Osteoblast (primary cell): ENCODE data around the gene APH1A. TPM values are rescaled to one million over a fixed set of nuclear protein-coding genes. Genes with fewer than 3 reads are reported as not detected.

Experiments
- DNase-seq: peaks from one replicate; pipeline ENCODE4 v3.0.0; 2011; ENCODE audit warnings: low spot score, mixed read lengths; ENCODE audit not compliant: insufficient read length; ENCODE audit errors: missing footprints
- H2AFZ ChIP-seq: 2 replicates; pipeline ENCODE4 v1.6.0; 2011; ENCODE audit warnings: mild to moderate bottlenecking, low read length
- H3K27ac ChIP-seq: 2 replicates; pipeline ENCODE4 v1.5.1; 2011; ENCODE audit warnings: mild to moderate bottlenecking, low read depth, low read length, moderate library complexity
- H3K27me3 ChIP-seq: 2 replicates; pipeline ENCODE4 v1.6.0; 2012; ENCODE audit warnings: mild to moderate bottlenecking, control low read depth, inconsistent platforms, low read length, moderate library complexity; ENCODE audit not compliant: insufficient read depth
- H3K36me3 ChIP-seq: 2 replicates; pipeline ENCODE4 v1.5.1; 2011; ENCODE audit warnings: mild to moderate bottlenecking, low read length, control low read depth, moderate library complexity; ENCODE audit not compliant: insufficient read depth
- H3K4me1 ChIP-seq: 2 replicates; pipeline ENCODE4 v1.5.1; 2011; ENCODE audit warnings: mild to moderate bottlenecking, low read length, control low read depth, moderate library complexity; ENCODE audit not compliant: insufficient read depth
- H3K4me2 ChIP-seq: 2 replicates; pipeline ENCODE4 v1.6.0; 2011; ENCODE audit warnings: mild to moderate bottlenecking, low read length; ENCODE audit not compliant: insufficient read depth
- H3K4me3 ChIP-seq: fragments of 200-600 bp; sonication (generic); 3 replicates; pipeline ENCODE4 v1.5.1; 2012; ENCODE audit warnings: mild to moderate bottlenecking, low read length, inconsistent platforms; ENCODE audit not compliant: insufficient read depth
- H3K79me2 ChIP-seq: 2 replicates; pipeline ENCODE4 v1.6.0; 2012; ENCODE audit warnings: mild to moderate bottlenecking, low read length, control low read depth, inconsistent platforms; ENCODE audit not compliant: insufficient read depth
- H3K9me3 ChIP-seq: 2 replicates; pipeline ENCODE4 v1.5.1; 2011; ENCODE audit warnings: low read depth, low read length, control low read depth
- H4K20me1 ChIP-seq: 2 replicates; pipeline ENCODE4 v1.6.0; 2012; ENCODE audit warnings: mild to moderate bottlenecking, low read length, control low read depth; ENCODE audit not compliant: insufficient read depth
- total RNA-seq: library from RNA; depleted of rRNA; stranded (reverse); fragments of >200 nt; gene quantifications from 2 replicates; pipeline ENCODE4 v1.2.3, GENCODE V29; 2012
- TF ChIP-seq, protein P1 (sequence below): IDR thresholded peaks from 2 replicates; pipeline ENCODE4 v1.5.1; 2011; ENCODE audit warnings: mild to moderate bottlenecking, low read depth, low read length, moderate library complexity; ENCODE audit errors: extremely low read depth

Gene APH1A
- total RNA-seq, 1 donor = 118 TPM

DNA sequence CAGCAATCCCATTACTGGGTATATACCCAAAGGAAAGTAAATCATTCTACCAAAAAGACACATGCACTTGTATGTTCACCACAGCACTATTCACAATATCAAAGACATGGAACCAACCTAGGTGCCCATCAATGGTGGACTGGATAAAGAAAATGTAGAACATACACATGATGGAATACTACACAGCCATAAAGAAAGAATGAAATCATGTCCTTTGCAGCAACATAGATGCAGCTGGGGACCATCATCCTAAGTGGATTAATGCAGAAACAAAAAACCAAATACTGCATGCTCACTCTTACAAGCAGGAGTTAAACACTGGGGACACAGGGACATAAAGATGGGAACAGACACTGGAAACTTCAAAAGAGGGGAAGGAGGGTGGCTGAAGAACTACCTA, 41.6 kb downstream of the APH1A start:
- H3K27ac ChIP-seq = no peak overlapping the region
- no peak overlapping the region for H3K4me2 ChIP-seq
- peaks cover 14% of the 10 kb centered on the region for H3K79me2 ChIP-seq
- no peaks in the 10 kb centered on the region for H3K4me1 ChIP-seq
- DNase-seq = no peak
- TF ChIP-seq, protein P1, sequence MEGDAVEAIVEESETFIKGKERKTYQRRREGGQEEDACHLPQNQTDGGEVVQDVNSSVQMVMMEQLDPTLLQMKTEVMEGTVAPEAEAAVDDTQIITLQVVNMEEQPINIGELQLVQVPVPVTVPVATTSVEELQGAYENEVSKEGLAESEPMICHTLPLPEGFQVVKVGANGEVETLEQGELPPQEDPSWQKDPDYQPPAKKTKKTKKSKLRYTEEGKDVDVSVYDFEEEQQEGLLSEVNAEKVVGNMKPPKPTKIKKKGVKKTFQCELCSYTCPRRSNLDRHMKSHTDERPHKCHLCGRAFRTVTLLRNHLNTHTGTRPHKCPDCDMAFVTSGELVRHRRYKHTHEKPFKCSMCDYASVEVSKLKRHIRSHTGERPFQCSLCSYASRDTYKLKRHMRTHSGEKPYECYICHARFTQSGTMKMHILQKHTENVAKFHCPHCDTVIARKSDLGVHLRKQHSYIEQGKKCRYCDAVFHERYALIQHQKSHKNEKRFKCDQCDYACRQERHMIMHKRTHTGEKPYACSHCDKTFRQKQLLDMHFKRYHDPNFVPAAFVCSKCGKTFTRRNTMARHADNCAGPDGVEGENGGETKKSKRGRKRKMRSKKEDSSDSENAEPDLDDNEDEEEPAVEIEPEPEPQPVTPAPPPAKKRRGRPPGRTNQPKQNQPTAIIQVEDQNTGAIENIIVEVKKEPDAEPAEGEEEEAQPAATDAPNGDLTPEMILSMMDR = no peak
- H2AFZ ChIP-seq = no peak overlapping the region
- H3K27me3 ChIP-seq = no peaks in the 10 kb centered on the region
- H3K4me3 ChIP-seq = no peak overlapping the region
- no peaks in the 10 kb centered on the region for H4K20me1 ChIP-seq
- H3K9me3 ChIP-seq = no peaks in the 10 kb centered on the region
- H3K36me3 ChIP-seq = peaks cover 38% of the 10 kb centered on the region

DNA sequence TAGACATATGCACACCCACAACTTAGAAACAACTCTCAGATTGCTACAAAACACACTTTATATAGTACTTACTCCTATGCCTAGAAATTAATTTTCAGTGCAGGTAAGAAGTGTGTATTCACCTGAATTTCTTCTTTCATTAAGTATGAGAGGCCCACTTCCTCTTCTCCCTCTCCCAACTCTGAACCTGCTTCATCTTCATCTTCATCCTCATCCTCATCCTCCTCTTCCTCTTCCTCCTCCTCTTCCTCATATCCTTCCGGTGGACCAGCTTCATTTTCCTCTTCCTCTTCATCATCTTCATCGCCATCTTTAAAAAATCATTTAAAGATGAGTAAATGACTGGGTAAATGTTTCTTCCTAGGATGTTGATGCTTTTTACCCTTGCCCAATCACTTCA, 42.3 kb downstream of the APH1A start:
- no peak overlapping the region for H3K27ac ChIP-seq

DNA sequence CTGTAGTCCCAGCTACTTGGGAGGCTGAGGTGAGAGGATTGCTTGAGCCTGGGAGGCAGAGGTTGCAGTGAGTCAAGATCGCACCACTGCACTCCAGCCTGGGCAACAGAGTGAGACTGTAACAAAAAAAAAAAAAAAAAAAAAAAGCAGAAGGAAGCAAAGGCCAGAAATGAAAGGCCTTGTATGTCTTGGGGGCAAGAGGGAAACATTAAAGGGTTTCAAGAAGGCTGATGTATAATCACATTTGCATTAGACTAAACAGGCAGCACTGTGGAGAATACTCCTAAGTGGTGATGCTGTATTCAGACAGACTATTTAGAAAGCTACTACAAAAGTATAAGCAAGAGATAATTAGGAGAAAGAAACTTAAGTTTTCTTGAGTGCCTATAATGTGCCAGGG, 43.3 kb downstream of the APH1A start:
- Histone ChIP-seq H3K27me3 (no peaks in the 10 kb centered on the region), H3K79me2 (peaks cover 3% of the 10 kb centered on the region), H3K36me3 (peaks cover 38% of the 10 kb centered on the region), H4K20me1 (no peaks in the 10 kb centered on the region), H2AFZ (no peak overlapping the region), H3K4me3 (no peak overlapping the region), H3K27ac (no peak overlapping the region), H3K9me3 (no peaks in the 10 kb centered on the region), H3K4me1 (no peaks in the 10 kb centered on the region), H3K4me2 (no peak overlapping the region)
- TF ChIP-seq, protein P1 = no peak
- DNase-seq = no peak

More for the DNA sequence above, 42.3 kb downstream of the APH1A start:
- no peaks in the 10 kb centered on the region for H4K20me1 ChIP-seq
- H3K9me3 ChIP-seq = no peaks in the 10 kb centered on the region
- peaks cover 10% of the 10 kb centered on the region for H3K79me2 ChIP-seq
- H2AFZ ChIP-seq = no peak overlapping the region
- TF ChIP-seq, protein P1 = no peak
- no peaks in the 10 kb centered on the region for H3K27me3 ChIP-seq
- H3K4me3 ChIP-seq = no peak overlapping the region
- DNase-seq = no peak
- no peaks in the 10 kb centered on the region for H3K4me1 ChIP-seq
- H3K36me3 ChIP-seq = peaks cover 41% of the 10 kb centered on the region
- no peak overlapping the region for H3K4me2 ChIP-seq

DNA sequence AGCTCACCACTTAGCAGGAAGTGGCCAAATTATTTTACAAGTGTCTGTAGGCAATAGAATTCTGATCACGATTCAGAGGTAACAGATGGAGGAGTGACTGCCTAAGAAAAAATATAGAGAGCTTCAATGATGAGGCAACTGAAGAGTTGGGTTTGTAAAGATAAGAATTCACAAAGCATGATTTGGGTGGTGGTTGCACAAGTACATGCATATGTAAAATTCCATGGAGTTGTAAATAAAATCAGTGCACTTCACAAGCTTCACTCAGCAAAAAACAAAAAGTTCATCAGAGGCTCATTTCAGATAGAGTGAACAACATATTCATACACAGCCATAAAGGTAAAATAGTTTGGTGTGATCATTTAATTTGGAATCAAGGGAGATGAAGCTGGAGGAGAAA, 43.8 kb downstream of the APH1A start:
- Histone ChIP-seq H3K4me2 (no peak overlapping the region), H3K79me2 (peaks cover 3% of the 10 kb centered on the region), H3K27ac (no peak overlapping the region), H3K9me3 (no peaks in the 10 kb centered on the region), H3K27me3 (no peaks in the 10 kb centered on the region), H3K4me3 (no peak overlapping the region), H3K36me3 (peaks cover 41% of the 10 kb centered on the region), H3K4me1 (no peaks in the 10 kb centered on the region), H2AFZ (no peak overlapping the region), H4K20me1 (no peaks in the 10 kb centered on the region)
- TF ChIP-seq, protein P1 = no peak
- no peak for DNase-seq
